Upper lobe of right lung (tissue), 1 donor: Measurements from ENCODE around the gene HMCN1. TPM values are rescaled to one million over a fixed set of nuclear protein-coding genes. Genes with fewer than 3 reads are reported as not detected.

Source experiments
- ATAC-seq: fragments of 200-7000 bp; cut with Tn5 transposase; one replicate; pipeline ENCODE4 v1.9.1; 2020; ENCODE audit warnings: mild to moderate bottlenecking, moderate library complexity
- DNase-seq: peaks from one replicate; pipeline ENCODE4 v3.0.0-alpha.2; 2020
- H3K27ac ChIP-seq: fragments of 200-600 bp; one replicate; pipeline ENCODE4 v1.8.0; 2022
- H3K27me3 ChIP-seq: fragments of 200-600 bp; one replicate; pipeline ENCODE4 v1.8.0; 2022; ENCODE audit warnings: mild to moderate bottlenecking
- H3K36me3 ChIP-seq: fragments of 200-600 bp; one replicate; pipeline ENCODE4 v1.8.0; 2022
- H3K4me1 ChIP-seq: fragments of 200-600 bp; one replicate; pipeline ENCODE4 v1.8.0; 2022
- H3K4me3 ChIP-seq: fragments of 200-600 bp; one replicate; pipeline ENCODE4 v1.8.0; 2022; ENCODE audit warnings: mild to moderate bottlenecking
- H3K9me3 ChIP-seq: fragments of 200-600 bp; one replicate; pipeline ENCODE4 v1.8.0; 2022
- CTCF ChIP-seq: fragments of 200-600 bp; IDR thresholded peaks from one replicate; pipeline ENCODE4 v1.8.0; 2022; ENCODE audit warnings: antibody characterized with exemption
- intact Hi-C: fragments of 100-400 bp; cut with DNase I; formaldehyde crosslinking; loops from one replicate; pipeline ENCODE4 v1.11.0; 2022
- total RNA-seq: library from RNA; stranded (reverse); fragmentation: NEBNext Ultra II Directional; extraction: Animal tissue kit (Norgen Biotek cat#: 25700); gene quantifications from one replicate; pipeline ENCODE4 v1.2.1, GENCODE V29; 2021
- donor health status: DM: no; HTN: yes; CAD: no; lungs with severe emphysema.

HMCN1 gene
- total RNA-seq, 1 donor from 2014 or later = 45.4 TPM

- no peaks in the 10 kb centered on the region for H3K9me3 ChIP-seq
- no peak for TF ChIP-seq CTCF
- H3K27me3 ChIP-seq = no peaks in the 10 kb centered on the region
- H3K27ac ChIP-seq = peak overlapping the region; percentile 27
- DNase-seq = no peak
- no peak overlapping the region for H3K4me3 ChIP-seq
- peak; percentile 36 for ATAC-seq
- H3K4me1 ChIP-seq = peaks cover 5% of the 10 kb centered on the region
- no peaks in the 10 kb centered on the region for H3K36me3 ChIP-seq
- intact Hi-C loops = no loop called here
Measured at GRCh38 chr1:185926588-185926987, 192.4 kb downstream of the HMCN1 start.

GRCh38 chr1:185929776-185930175, 195.6 kb downstream of the HMCN1 start:
- no peak overlapping the region for H3K27ac ChIP-seq
- DNase-seq (no peak), ATAC-seq (peak; percentile 33)

GRCh38 chr1:185931438-185931837, 197.2 kb downstream of the HMCN1 start:
- no peak overlapping the region for H3K27ac ChIP-seq
- TF ChIP-seq CTCF = no peak

More at GRCh38 chr1:185929776-185930175, 195.6 kb downstream of the HMCN1 start:
- Histone ChIP-seq H3K27me3 (no peaks in the 10 kb centered on the region), H3K36me3 (no peaks in the 10 kb centered on the region), H3K4me3 (no peak overlapping the region), H3K9me3 (no peaks in the 10 kb centered on the region), H3K4me1 (peaks cover 5% of the 10 kb centered on the region)
- intact Hi-C loops = no loop called here
- no peak for TF ChIP-seq CTCF

GRCh38 chr1:185933580-185933979, 199.4 kb downstream of the HMCN1 start:
- TF ChIP-seq CTCF = no peak
- peaks cover 5% of the 10 kb centered on the region for H3K4me1 ChIP-seq
- intact Hi-C loops = no loop called here
- peaks cover 6% of the 10 kb centered on the region for H3K9me3 ChIP-seq
- no peaks in the 10 kb centered on the region for H3K27me3 ChIP-seq
- ATAC-seq = no peak
- no peak overlapping the region for H3K4me3 ChIP-seq
- H3K27ac ChIP-seq = no peak overlapping the region
- DNase-seq = no peak
- H3K36me3 ChIP-seq = no peaks in the 10 kb centered on the region

More at GRCh38 chr1:185931438-185931837, 197.2 kb downstream of the HMCN1 start:
- Histone ChIP-seq H3K4me3 (no peak overlapping the region), H3K4me1 (peaks cover 5% of the 10 kb centered on the region), H3K36me3 (no peaks in the 10 kb centered on the region), H3K9me3 (no peaks in the 10 kb centered on the region), H3K27me3 (no peaks in the 10 kb centered on the region)
- intact Hi-C loops = no loop called here
- no peak for ATAC-seq
- no peak for DNase-seq

GRCh38 chr1:185934476-185935189, 200.4 kb downstream of the HMCN1 start:
- Histone ChIP-seq H3K27me3 (no peaks in the 10 kb centered on the region), H3K4me1 (no peaks in the 10 kb centered on the region), H3K27ac (no peak overlapping the region), H3K4me3 (no peak overlapping the region), H3K36me3 (no peaks in the 10 kb centered on the region), H3K9me3 (peaks cover 6% of the 10 kb centered on the region)
- intact Hi-C loops = no loop called here
- TF ChIP-seq CTCF = no peak
- DNase-seq (no peak), ATAC-seq (no peak)
